MM.1S (cell line): ENCODE measurements around the gene RTP5.

Source experiments
- EZH2 ChIP-seq: fragments of 300-600 bp; sonication (generic); optimal IDR thresholded peaks from 2 replicates; pipeline ENCODE3; 2017; ENCODE audit warnings: low read depth, mild to moderate bottlenecking, antibody characterized with exemption, low read length, mixed read lengths
- TF ChIP-seq, protein P1 (sequence below): fragments of 300-600 bp; sonication (generic); IDR thresholded peaks from 2 replicates; pipeline ENCODE4 v1.5.1; 2016; ENCODE audit warnings: antibody characterized with exemption, low read length, mixed read lengths

DNA sequence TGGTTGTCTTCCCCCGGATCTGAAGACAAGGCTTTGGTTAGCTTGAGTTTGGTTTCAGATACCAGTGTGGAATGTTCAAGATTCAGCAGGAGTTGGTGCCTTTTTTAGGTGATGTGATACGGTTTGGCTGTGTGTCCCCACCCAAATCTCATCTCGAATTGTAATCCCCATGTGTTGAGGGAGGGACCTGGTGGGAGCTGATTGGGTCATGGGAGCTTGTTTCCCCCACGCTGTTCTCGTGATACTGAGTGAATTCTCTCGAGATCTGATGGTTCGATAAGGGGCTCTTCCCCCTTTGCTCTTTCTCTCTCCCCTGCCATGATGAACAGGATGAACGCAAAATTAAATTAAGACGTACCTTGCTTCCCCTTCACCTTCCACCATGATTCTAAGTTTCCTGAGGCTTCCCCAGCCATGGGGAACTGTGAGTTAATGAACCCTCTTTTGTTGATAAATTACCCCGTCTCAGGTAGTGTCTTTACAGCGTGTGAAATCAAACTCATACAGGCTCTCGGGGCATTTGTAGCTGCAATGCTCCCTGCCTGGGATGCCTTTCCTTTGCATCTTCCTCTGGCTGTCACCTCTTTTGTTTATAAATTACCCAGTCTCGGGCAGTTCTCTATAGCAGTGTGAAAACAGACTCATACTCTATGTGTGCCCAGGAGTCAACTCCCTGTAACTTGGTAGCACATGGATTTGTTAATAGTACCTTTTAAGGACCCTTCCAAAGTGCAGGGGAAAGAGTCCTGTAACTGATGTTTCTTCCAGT, 32.1 kb upstream of the RTP5 start:
- TF ChIP-seq, protein P1, sequence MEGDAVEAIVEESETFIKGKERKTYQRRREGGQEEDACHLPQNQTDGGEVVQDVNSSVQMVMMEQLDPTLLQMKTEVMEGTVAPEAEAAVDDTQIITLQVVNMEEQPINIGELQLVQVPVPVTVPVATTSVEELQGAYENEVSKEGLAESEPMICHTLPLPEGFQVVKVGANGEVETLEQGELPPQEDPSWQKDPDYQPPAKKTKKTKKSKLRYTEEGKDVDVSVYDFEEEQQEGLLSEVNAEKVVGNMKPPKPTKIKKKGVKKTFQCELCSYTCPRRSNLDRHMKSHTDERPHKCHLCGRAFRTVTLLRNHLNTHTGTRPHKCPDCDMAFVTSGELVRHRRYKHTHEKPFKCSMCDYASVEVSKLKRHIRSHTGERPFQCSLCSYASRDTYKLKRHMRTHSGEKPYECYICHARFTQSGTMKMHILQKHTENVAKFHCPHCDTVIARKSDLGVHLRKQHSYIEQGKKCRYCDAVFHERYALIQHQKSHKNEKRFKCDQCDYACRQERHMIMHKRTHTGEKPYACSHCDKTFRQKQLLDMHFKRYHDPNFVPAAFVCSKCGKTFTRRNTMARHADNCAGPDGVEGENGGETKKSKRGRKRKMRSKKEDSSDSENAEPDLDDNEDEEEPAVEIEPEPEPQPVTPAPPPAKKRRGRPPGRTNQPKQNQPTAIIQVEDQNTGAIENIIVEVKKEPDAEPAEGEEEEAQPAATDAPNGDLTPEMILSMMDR = no peak
- TF ChIP-seq EZH2 = no peak
